ENCODE measurements around the gene BIRC6.

DNA sequence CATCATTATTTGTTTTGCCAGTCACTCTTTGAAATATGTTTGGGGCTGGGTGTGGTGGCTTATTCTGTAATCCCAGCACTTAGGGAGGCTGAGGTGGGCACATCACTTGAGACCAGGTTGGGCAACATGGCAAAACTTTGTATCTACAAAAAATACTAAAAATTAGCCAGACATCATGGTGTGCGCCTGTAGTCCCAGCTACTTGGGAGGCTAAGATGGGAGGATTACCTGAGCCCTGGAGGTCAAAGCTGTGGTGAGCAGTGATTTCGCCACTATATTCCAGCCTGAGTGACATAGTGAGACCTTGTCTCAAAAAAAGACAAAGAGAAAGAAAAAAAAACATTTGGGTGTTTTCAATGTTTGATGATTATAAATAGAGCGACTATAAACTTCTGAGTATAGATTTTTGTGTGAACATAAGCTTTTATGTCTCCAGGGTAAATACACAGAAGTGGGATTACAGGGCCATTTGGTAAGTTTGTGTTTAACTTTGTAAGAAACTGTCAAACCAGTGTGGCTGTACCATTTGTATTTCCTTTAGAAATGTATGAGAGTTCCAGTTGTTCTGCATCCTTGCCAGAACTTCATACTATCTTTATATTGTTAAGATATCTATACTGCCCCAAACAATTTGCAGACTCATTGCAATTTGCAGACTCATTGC lies 15.8 kb downstream of the BIRC6 start:
- TF ChIP-seq CTCF (IDR thresholded peaks at IDR 0.05) (no peak), ZNF121 (CRISPR knock-in tag; IDR thresholded peaks at IDR 0.05) (no peak), NR2C2 (CRISPR knock-in tag; IDR thresholded peaks at IDR 0.05) (no peak), SOX15 (CRISPR knock-in tag; IDR thresholded peaks at IDR 0.05) (no peak), ZNF671 (CRISPR knock-in tag; IDR thresholded peaks at IDR 0.05) (no peak), ESRRA (CRISPR knock-in tag; IDR thresholded peaks at IDR 0.05; ENCODE audit: borderline replicate concordance) (no peak), ZNF138 (CRISPR knock-in tag; conservative IDR thresholded peaks at IDR 0.05) (no peak), NR1H2 (CRISPR knock-in tag; IDR thresholded peaks at IDR 0.05) (no peak)
- TF ChIP-seq, protein P1, sequence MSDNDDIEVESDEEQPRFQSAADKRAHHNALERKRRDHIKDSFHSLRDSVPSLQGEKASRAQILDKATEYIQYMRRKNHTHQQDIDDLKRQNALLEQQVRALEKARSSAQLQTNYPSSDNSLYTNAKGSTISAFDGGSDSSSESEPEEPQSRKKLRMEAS (CRISPR knock-in tag; IDR thresholded peaks at IDR 0.05) = no peak
- TF ChIP-seq, protein P2, sequence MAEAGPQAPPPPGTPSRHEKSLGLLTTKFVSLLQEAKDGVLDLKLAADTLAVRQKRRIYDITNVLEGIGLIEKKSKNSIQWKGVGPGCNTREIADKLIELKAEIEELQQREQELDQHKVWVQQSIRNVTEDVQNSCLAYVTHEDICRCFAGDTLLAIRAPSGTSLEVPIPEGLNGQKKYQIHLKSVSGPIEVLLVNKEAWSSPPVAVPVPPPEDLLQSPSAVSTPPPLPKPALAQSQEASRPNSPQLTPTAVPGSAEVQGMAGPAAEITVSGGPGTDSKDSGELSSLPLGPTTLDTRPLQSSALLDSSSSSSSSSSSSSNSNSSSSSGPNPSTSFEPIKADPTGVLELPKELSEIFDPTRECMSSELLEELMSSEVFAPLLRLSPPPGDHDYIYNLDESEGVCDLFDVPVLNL (CRISPR knock-in tag; IDR thresholded peaks at IDR 0.05; ENCODE audit: borderline replicate concordance, low read depth) = no peak
- TF ChIP-seq, protein P3, sequence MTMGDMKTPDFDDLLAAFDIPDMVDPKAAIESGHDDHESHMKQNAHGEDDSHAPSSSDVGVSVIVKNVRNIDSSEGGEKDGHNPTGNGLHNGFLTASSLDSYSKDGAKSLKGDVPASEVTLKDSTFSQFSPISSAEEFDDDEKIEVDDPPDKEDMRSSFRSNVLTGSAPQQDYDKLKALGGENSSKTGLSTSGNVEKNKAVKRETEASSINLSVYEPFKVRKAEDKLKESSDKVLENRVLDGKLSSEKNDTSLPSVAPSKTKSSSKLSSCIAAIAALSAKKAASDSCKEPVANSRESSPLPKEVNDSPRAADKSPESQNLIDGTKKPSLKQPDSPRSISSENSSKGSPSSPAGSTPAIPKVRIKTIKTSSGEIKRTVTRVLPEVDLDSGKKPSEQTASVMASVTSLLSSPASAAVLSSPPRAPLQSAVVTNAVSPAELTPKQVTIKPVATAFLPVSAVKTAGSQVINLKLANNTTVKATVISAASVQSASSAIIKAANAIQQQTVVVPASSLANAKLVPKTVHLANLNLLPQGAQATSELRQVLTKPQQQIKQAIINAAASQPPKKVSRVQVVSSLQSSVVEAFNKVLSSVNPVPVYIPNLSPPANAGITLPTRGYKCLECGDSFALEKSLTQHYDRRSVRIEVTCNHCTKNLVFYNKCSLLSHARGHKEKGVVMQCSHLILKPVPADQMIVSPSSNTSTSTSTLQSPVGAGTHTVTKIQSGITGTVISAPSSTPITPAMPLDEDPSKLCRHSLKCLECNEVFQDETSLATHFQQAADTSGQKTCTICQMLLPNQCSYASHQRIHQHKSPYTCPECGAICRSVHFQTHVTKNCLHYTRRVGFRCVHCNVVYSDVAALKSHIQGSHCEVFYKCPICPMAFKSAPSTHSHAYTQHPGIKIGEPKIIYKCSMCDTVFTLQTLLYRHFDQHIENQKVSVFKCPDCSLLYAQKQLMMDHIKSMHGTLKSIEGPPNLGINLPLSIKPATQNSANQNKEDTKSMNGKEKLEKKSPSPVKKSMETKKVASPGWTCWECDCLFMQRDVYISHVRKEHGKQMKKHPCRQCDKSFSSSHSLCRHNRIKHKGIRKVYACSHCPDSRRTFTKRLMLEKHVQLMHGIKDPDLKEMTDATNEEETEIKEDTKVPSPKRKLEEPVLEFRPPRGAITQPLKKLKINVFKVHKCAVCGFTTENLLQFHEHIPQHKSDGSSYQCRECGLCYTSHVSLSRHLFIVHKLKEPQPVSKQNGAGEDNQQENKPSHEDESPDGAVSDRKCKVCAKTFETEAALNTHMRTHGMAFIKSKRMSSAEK (CRISPR knock-in tag; IDR thresholded peaks at IDR 0.05; ENCODE audit: borderline replicate concordance) = no peak
- TF ChIP-seq, protein P4, sequence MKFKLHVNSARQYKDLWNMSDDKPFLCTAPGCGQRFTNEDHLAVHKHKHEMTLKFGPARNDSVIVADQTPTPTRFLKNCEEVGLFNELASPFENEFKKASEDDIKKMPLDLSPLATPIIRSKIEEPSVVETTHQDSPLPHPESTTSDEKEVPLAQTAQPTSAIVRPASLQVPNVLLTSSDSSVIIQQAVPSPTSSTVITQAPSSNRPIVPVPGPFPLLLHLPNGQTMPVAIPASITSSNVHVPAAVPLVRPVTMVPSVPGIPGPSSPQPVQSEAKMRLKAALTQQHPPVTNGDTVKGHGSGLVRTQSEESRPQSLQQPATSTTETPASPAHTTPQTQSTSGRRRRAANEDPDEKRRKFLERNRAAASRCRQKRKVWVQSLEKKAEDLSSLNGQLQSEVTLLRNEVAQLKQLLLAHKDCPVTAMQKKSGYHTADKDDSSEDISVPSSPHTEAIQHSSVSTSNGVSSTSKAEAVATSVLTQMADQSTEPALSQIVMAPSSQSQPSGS (CRISPR knock-in tag; IDR thresholded peaks at IDR 0.05; ENCODE audit: borderline replicate concordance, low read depth) = no peak
